NCI-H1105 treated with DMSO at 0.1 percent for 48 hours (cell line): ENCODE measurements around the gene SRI.
"Not testable (repeated sequence)": the region's sequence is repeated elsewhere in the genome, so short reads cannot be mapped to it uniquely, and the experiment has no call there.

ENCODE experiments used
- DNase-seq: peaks from one replicate; lab custom pipeline; 2025; lab: John Stamatoyannopoulos, UW

Gene SRI

DNA sequence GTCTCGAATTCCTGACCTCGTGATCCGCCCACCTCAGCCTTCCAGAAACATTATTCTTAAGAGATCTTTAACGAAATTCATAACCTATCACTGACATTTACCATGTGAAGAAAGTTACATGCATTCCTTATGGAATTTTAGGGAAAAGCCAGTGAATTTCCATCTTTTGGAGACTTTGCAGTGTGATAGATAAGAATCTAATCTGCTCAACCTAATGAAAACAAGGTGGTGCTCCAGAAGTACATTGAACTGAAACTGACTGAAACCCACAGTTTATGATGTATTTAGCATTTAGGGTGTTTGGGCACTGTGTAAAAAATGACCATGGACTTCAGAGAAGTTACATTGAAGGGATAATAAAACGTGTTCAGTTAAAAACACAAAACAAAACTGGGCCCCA lies 43.6 kb downstream of the SRI start:
- no peak for DNase-seq

- no peak for DNase-seq
Observed at GRCh38 chr7:88172842-88173241, 47.0 kb downstream of the SRI start.

- peak; percentile 45 for DNase-seq
Observed at GRCh38 chr7:88169717-88170320, 50.0 kb downstream of the SRI start.

GRCh38 chr7:88167721-88168120 lies 52.1 kb downstream of the SRI start:
- DNase-seq = no peak

DNA sequence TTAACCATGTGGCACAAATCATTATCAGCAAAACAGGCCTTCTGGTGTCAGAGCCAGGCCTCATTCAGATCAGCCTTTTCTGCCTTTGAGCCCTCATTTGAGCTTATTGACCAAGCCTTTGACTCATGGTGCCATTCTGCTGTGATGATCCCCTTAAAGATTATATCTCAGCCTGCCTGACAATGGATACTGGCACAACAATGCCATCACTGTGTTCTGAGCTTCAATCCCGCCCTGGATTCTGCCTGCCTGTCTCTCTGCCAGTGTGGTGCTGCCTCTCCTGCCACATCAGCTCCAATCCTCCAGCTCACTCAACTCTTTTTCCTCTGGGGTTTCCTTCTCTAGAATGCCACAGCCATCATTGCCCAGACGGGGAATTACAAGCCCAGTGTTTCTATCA lies 52.6 kb downstream of the SRI start:
- DNase-seq = no peak

GRCh38 chr7:88165697-88166096 lies 54.1 kb downstream of the SRI start:
- no peak for DNase-seq

- DNase-seq = not testable (repeated sequence)
Observed at GRCh38 chr7:88159741-88160140, 60.1 kb downstream of the SRI start.

- DNase-seq = no peak
Observed at GRCh38 chr7:88156356-88156755, 63.5 kb downstream of the SRI start.

DNA sequence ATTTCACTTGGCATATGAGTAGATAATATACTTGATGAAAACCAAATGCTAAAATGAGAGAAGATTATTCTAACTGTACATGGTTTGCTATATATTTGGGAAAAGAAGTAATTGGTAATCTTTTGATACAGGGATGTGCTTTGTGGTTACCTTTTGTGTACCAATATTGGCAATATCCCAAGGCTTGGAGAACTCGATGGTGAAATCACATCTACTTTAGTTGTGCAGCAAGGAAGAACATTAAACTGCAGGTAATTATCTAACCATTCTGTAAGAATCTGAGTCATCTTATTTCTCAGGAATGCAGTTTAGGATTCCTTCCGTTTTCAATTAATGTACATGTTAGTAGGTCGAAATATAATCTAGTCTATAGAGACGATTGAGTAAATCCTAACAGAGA lies 64.1 kb downstream of the SRI start:
- DNase-seq = no peak
